Brain microvascular endothelial cell (primary cell): ENCODE results near the gene LDLRAP1.
"Not testable (repeated sequence)": the region's sequence is repeated elsewhere in the genome, so short reads cannot be mapped to it uniquely, and the experiment has no call there.

Experiments used
- DNase-seq: peaks from one replicate; pipeline ENCODE4 v3.0.0-alpha.2; 2020
- H3K27ac ChIP-seq: fragments of 250-450 bp; sonication (Bioruptor Pico); 2 replicates; pipeline ENCODE4 v1.5.1; 2020; ENCODE audit warnings: mild to moderate bottlenecking, moderate library complexity
- H3K27me3 ChIP-seq: fragments of 250-450 bp; sonication (Bioruptor Pico); replicated peaks from 2 replicates; pipeline ENCODE4 v1.5.1; 2020; ENCODE audit warnings: mild to moderate bottlenecking
- H3K36me3 ChIP-seq: fragments of 250-450 bp; sonication (Bioruptor Pico); replicated peaks from 2 replicates; pipeline ENCODE4 v1.5.1; 2020; ENCODE audit warnings: mild to moderate bottlenecking
- H3K4me3 ChIP-seq: 2 replicates; pipeline ENCODE4 v1.5.1; 2011; ENCODE audit warnings: low read depth, mild to moderate bottlenecking, control low read depth, low read length, moderate library complexity
- CTCF ChIP-seq: IDR thresholded peaks from 2 replicates; pipeline ENCODE4 v1.5.1; 2011; ENCODE audit warnings: low read depth, mild to moderate bottlenecking, moderate library complexity, low read length, control low read depth, inconsistent platforms; ENCODE audit errors: missing control alignments
- in situ Hi-C: cut with HindIII; loops from 2 replicates; pipeline ENCODE4 v1.10.0; 2017; ENCODE audit warnings: low sequenced_read_pairs, low pct_ligation_motif_present

Gene LDLRAP1

GRCh38 chr1:25580927-25581326 is 37.5 kb downstream of the LDLRAP1 start:
- TF ChIP-seq CTCF = no peak
- DNase-seq = no peak
- in situ Hi-C loops = no loop called here

DNA sequence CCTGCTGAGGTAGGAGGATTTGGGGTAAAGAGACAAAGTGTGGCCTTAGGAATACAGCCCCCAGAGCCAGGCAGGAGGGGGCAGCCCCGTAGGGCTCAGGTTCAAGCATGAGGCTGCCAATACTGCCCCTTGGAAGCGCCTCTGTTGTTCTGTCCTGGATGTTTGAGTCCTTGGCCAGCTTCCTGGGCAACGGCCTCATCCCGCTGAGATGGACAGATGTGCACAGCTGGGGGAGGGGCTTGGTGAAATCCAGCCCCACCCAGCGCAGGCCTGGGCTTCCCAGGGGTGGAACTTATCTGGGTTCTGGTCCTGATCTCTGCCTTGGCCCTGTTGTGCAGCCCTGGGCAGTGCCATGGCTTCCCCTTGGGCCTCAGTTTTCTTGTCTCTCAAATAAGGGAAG is 38.4 kb downstream of the LDLRAP1 start:
- TF ChIP-seq CTCF = no peak
- in situ Hi-C loops = no loop called here
- Histone ChIP-seq H3K27ac (no peak overlapping the region), H3K27me3 (peaks cover 2% of the 10 kb centered on the region), H3K36me3 (no peaks in the 10 kb centered on the region), H3K4me3 (no peak overlapping the region)
- DNase-seq = no peak

More at GRCh38 chr1:25580927-25581326, 37.5 kb downstream of the LDLRAP1 start:
- no peaks in the 10 kb centered on the region for H3K36me3 ChIP-seq
- H3K27ac ChIP-seq = no peak overlapping the region
- no peak overlapping the region for H3K4me3 ChIP-seq
- peaks cover 2% of the 10 kb centered on the region for H3K27me3 ChIP-seq

- no peak overlapping the region for H3K4me3 ChIP-seq
- H3K27me3 ChIP-seq = peaks cover 2% of the 10 kb centered on the region
- no peak overlapping the region for H3K27ac ChIP-seq
- DNase-seq = no peak
- in situ Hi-C loops = no loop called here
- H3K36me3 ChIP-seq = no peaks in the 10 kb centered on the region
- no peak for TF ChIP-seq CTCF
Observed at GRCh38 chr1:25583519-25584370, 40.3 kb downstream of the LDLRAP1 start.

DNA sequence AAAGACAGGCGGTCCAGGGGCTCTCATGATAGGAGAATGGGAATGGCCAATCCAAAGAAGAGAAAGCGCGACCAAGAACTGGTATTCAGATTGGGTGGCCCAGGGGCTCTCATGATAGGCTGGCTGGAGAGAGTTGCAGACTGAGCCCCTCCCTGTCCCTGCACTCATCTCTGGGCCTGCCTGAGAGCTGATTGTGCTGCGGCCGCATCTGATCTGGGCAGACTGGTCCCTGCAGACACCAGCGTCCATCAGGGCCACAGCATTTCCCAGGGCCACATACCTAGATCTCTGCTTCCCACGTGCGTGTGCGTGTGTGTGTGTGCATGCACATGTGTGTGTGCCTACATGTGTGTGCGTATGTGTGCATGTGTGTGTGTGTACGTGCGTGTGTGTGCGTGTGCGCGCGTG is 42.8 kb downstream of the LDLRAP1 start:
- Histone ChIP-seq H3K27me3 (no peaks in the 10 kb centered on the region), H3K36me3 (no peaks in the 10 kb centered on the region), H3K27ac (no peak overlapping the region), H3K4me3 (no peak overlapping the region)
- TF ChIP-seq CTCF = no peak
- no peak for DNase-seq
- in situ Hi-C loops = no loop called here

- no peak overlapping the region for H3K4me3 ChIP-seq
- no peaks in the 10 kb centered on the region for H3K27me3 ChIP-seq
- no peak for TF ChIP-seq CTCF
- H3K36me3 ChIP-seq = no peaks in the 10 kb centered on the region
- DNase-seq = no peak
- no peak overlapping the region for H3K27ac ChIP-seq
- in situ Hi-C loops = no loop called here
Observed at GRCh38 chr1:25587290-25587689, 43.9 kb downstream of the LDLRAP1 start.

- in situ Hi-C loops = not testable (repeated sequence)
Observed at GRCh38 chr1:25588224-25588623, 44.8 kb downstream of the LDLRAP1 start.

DNA sequence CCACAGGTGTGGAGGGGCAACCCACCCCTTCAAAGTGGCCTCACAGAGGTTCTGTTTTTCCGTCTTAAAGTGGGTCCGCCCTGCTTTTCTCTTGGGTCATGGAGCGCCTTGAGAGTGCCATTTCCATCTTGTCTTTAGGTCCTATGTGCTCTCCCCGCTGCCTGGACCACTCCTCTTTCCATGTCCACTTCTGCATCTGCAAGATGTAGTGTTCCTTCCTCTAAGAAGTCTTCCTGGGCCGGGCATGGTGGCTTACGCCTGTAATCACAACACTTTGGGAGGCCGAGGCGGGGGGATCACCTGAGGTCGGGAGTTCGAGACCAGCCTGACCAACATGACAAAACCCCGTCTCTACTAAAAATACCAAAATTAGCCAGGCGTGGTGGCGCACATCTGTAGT is 45.4 kb downstream of the LDLRAP1 start:
- H3K27ac ChIP-seq, H3K4me3 ChIP-seq, in situ Hi-C loops, H3K27me3 ChIP-seq, H3K36me3 ChIP-seq, DNase-seq: not testable (repeated sequence)

More at GRCh38 chr1:25588224-25588623, 44.8 kb downstream of the LDLRAP1 start:
- not testable (repeated sequence) for DNase-seq, H3K4me3 ChIP-seq, H3K27me3 ChIP-seq, H3K36me3 ChIP-seq, H3K27ac ChIP-seq
